NB4 (cell line): ENCODE data around the gene RNF8.

Experiments
- POLR2A ChIP-seq: IDR thresholded peaks from 2 replicates; pipeline ENCODE4 v1.6.1; 2011; ENCODE audit warnings: mild to moderate bottlenecking; ENCODE audit not compliant: insufficient read length; ENCODE audit errors: extremely low read depth
- TF ChIP-seq, protein P1 (sequence below): IDR thresholded peaks from one replicate; pipeline ENCODE4 v1.5.1; 2012; ENCODE audit warnings: low read depth, low read length

DNA sequence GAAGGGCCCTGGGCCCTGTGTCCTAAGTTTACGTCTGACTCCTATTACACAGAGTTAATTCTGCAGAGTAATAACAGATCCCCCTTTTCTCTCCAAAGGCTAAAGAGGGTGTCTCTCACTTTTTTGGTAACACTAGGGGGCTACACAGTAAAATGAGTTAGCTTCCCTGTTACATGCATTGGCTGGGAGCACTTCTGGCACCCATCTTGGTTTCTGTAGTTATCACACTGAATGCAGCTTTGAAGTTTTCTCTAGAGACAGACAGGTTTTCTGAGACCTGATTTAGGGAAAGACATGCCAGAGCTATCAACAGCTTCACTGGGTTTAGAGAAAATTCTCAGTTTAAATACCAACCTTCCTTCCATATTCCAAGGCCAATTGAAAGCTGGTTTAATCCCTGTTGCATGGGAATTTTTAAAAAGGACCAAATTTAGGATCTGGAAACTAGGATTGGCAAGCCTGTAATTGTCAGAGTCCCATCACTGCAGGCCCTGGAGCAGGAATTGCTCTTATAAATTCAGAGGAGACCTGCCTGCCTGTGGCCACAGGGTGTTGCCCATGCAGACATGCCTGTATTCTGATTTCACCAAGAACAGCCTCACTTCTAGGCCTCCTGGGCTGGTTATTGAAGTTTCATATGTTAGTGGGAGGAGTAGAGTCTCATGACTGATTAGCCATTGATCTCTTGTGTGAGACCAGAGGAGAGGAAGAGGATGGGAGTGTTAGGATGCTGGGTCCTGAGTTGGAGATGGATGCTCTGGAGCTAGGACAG lies 29.4 kb downstream of the RNF8 start:
- TF ChIP-seq, protein P1, sequence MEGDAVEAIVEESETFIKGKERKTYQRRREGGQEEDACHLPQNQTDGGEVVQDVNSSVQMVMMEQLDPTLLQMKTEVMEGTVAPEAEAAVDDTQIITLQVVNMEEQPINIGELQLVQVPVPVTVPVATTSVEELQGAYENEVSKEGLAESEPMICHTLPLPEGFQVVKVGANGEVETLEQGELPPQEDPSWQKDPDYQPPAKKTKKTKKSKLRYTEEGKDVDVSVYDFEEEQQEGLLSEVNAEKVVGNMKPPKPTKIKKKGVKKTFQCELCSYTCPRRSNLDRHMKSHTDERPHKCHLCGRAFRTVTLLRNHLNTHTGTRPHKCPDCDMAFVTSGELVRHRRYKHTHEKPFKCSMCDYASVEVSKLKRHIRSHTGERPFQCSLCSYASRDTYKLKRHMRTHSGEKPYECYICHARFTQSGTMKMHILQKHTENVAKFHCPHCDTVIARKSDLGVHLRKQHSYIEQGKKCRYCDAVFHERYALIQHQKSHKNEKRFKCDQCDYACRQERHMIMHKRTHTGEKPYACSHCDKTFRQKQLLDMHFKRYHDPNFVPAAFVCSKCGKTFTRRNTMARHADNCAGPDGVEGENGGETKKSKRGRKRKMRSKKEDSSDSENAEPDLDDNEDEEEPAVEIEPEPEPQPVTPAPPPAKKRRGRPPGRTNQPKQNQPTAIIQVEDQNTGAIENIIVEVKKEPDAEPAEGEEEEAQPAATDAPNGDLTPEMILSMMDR, result no peak
- no peak for TF ChIP-seq POLR2A
